GM12865 (cell line): ENCODE data around the gene GDPD4.

Experiments used
- DNase-seq: peaks from one replicate; pipeline ENCODE4 v3.0.0; 2010; ENCODE audit warnings: low read depth
- H3K4me3 ChIP-seq: 2 replicates; pipeline ENCODE4 v1.5.1; 2011; ENCODE audit warnings: mild to moderate bottlenecking, low read depth, low read length, control low read depth
- TF ChIP-seq, protein P1 (sequence below): IDR thresholded peaks from 2 replicates; pipeline ENCODE4 v1.5.1; 2011; ENCODE audit warnings: low read length, control low read depth, low read depth, inconsistent platforms; ENCODE audit not compliant: insufficient read depth; ENCODE audit errors: missing control alignments

Gene GDPD4, protein sequence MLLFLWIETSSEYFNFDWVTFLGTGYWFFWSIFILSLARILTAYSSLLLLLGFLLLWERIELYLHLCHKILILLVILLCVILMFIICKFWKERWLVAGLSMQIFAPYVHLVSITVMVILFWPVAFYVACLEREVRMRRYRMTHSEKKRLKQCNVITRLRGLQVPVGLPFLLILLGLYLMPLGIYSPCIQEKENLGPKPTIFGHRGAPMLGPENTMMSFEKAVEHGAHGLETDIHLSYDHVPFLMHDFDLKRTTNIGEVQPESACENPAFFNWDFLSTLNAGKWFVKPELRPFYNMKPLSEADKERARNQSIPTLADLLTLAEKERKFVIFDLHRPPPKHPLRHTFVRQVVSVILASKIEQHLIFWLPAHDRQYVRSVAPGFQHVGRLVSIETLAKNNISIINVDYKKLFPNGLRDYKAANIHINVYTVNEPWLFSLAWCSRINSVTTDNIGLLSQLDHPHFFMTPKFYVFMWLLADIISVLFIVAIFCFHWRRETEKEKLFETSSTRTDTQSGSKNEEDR

DNA sequence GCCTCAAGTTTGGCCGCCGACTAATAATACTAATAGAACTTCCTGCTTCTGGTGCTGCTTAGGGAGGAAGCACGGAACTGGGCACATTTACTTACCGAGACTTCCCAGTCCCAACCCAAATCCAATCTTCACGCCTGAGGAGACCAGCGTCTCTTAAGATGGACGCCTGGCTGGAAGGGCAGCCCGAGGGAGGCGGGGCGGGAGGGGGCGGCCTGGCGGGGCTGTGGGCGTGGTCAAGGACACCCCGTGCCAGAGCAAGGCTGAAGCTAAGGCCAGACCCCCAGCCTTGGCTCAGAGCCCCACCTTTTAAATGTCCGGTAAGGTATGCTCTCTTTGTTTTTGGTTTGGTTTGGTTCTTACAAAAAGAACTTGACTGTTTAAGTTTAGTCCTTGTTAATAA, at the start of gene GDPD4:
GDPD4 (minus strand) TSS at position 177 of the 400 bp plus-strand sequence. CDS start 16,549 bp downstream, outside the sequence.
- no peak for DNase-seq
- TF ChIP-seq, protein P1, sequence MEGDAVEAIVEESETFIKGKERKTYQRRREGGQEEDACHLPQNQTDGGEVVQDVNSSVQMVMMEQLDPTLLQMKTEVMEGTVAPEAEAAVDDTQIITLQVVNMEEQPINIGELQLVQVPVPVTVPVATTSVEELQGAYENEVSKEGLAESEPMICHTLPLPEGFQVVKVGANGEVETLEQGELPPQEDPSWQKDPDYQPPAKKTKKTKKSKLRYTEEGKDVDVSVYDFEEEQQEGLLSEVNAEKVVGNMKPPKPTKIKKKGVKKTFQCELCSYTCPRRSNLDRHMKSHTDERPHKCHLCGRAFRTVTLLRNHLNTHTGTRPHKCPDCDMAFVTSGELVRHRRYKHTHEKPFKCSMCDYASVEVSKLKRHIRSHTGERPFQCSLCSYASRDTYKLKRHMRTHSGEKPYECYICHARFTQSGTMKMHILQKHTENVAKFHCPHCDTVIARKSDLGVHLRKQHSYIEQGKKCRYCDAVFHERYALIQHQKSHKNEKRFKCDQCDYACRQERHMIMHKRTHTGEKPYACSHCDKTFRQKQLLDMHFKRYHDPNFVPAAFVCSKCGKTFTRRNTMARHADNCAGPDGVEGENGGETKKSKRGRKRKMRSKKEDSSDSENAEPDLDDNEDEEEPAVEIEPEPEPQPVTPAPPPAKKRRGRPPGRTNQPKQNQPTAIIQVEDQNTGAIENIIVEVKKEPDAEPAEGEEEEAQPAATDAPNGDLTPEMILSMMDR: no peak
- H3K4me3 ChIP-seq: no peak within 1 kb of the TSS

DNA sequence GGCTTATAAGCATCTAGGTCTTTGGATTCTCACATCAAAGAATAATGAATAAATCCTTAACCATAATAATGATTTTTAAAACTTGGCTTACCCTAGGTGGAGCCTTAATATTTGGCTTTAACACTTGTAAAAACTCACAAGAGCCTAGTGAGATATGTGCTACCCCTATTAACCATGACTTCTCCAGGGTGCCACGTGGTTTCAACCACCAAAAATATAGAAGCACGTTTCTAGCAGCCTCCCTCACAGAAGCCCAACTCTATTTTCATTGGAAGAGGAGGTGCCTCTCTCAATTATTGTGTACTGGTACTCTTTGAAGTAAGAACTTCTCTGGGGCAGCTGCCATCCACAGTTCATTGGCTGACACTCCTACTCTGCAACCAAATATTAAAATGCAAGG, 46.5 kb upstream of the GDPD4 start:
- TF ChIP-seq, protein P1: no peak
- no peak overlapping the region for H3K4me3 ChIP-seq
- DNase-seq: no peak

DNA sequence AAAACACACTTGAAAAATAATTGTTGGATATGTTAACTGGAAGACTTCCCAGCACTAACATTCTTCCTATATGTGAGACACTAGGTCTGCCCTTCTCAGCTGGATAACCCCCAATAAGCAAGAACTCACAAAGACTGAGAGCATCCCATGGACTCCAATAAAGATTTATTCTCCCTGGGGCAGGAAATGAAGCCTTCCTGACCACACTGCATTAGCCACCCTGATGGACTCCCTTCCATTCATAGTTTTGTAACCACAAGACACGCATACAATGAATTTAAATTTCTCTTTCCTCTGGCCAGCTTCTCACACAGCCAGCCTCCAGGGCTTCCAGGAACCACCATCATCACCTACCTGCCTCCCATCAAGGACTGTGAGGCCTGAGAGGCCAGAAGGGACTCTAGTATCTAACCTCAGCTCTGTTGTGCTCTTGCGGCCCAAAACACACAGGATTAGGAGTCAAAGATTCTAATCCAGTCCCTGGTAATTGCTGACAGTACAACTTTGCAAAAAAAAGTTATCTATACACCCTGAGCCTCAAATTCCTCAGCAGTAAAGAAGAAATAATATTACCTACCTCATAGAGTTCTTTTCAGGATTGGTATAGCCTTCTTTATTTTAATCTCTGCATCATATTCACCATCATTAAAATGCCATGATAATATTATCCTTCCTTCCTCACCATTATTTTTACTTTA, 45.6 kb upstream of the GDPD4 start:
- no peak overlapping the region for H3K4me3 ChIP-seq
- no peak for DNase-seq
- TF ChIP-seq, protein P1: no peak

DNA sequence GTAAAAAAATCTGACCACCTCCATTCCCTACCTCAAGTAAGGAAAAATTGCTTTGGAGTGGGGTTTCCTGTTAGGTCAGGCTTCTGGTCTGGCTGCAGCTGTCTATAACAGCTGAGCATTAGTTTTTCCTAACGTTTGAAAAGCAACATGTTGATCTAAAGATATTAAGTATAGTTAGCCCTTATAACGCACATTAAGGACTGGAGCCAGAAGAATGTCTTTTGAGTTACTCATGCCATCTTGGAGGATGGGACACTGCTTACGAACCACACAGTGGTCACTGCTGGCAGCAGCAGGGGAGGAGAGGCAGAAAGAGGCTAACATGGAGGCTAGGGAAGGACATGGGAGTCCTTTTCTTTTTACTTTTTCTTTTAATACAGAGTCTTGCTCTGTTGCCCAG, 44.1 kb upstream of the GDPD4 start:
- DNase-seq: no peak
- no peak overlapping the region for H3K4me3 ChIP-seq
- TF ChIP-seq, protein P1: no peak

DNA sequence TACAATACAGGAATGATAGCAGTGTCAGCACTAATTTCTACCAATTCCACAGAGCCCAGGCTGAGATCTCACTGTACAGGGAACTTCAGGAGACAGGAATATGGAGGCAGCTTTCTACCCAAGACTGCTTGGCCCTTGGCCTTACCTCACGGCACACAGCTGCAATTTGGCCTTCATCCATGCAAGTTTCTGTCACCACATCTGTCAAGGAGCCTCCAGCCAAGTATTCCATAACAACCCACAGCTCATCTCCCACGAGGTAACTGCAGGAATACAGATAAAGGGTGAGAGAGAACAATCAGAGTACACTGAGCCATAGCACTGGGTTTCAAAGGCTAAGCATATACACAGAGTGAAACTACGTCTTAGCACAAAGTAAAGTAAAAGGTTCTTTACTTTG, 39.0 kb upstream of the GDPD4 start:
- DNase-seq: no peak
- TF ChIP-seq, protein P1: no peak
- H3K4me3 ChIP-seq: no peak overlapping the region

DNA sequence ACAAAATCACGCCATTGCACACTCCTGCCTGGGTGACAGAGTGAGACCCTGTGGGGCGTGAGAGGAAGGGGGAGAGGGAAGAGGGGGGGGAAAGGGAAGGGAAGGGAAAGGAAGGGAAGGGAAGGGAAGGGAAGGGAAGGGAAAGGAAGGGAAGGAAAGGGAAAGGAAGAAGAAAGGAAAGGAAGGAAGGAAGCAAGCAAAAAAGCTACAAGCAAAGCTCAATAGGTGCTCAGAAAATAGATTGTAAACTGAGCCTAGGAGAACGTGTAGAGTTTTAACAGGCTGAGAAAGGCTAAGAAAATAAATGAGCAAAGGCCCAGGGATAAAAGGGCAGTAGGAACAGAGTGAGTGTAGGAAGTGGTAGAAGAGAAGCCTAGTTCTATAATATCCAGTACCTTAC, 30.8 kb upstream of the GDPD4 start:
- TF ChIP-seq, protein P1: no peak
- DNase-seq: no peak

More for the DNA sequence above, 30.8 kb upstream of the GDPD4 start:
- H3K4me3 ChIP-seq: no peak overlapping the region
